Ovary (tissue), 9 donors: Measurements from ENCODE around the gene KLHL18. TPM values are rescaled to one million over a fixed set of nuclear protein-coding genes. Genes with fewer than 3 reads are reported as not detected.
"Not testable (repeated sequence)": the region's sequence is repeated elsewhere in the genome, so short reads cannot be mapped to it uniquely, and the experiment has no call there.

ENCODE experiments used
- DNase-seq, 5 donors: peaks; one replicate each; pipeline ENCODE4 v3.0.0-alpha.2; 2019 to 2020
- H3K27ac ChIP-seq, 2 donors: fragments of 200-600 bp; one replicate each; pipeline versions ENCODE4 v1.5.1 to v1.8.0; 2019 to 2022
- H3K27me3 ChIP-seq: fragments of 200-600 bp; one replicate; pipeline ENCODE4 v1.8.0; 2022
- H3K36me3 ChIP-seq: fragments of 200-600 bp; sonication (generic); one replicate; pipeline ENCODE4 v1.5.1; 2019
- H3K4me1 ChIP-seq: one replicate; pipeline ENCODE4 v1.8.1; 2013; ENCODE audit warnings: mild to moderate bottlenecking, moderate library complexity; ENCODE audit not compliant: insufficient read depth
- H3K4me3 ChIP-seq: fragments of 200-600 bp; sonication (generic); one replicate; pipeline ENCODE4 v1.5.1; 2017
- H3K9me3 ChIP-seq, 2 donors: fragments of 200-600 bp in 1 of 2; sonication (generic) in 1 of 2; one replicate each; pipeline versions ENCODE4 v1.5.1 to v1.8.1; 2013 to 2019; ENCODE audit warnings: mild to moderate bottlenecking in 1 of 2, moderate library complexity in 1 of 2
- CTCF ChIP-seq, 3 donors: fragments of 450-650 bp in 2 of 3; fragments of 200-600 bp in 1 of 3; IDR thresholded peaks; one replicate each; pipeline versions ENCODE4 v1.5.1 to v1.8.0; 2016 to 2022; ENCODE audit warnings: antibody characterized with exemption in 3 of 3, mild to moderate bottlenecking in 1 of 3
- EP300 ChIP-seq: sonication (generic); formaldehyde crosslinking; IDR thresholded peaks from one replicate; pipeline ENCODE4 v1.6.1; 2017; ENCODE audit warnings: antibody characterized with exemption
- POLR2A ChIP-seq: fragments of 450-650 bp; IDR thresholded peaks from one replicate; pipeline ENCODE4 v1.6.1; 2017; ENCODE audit warnings: antibody characterized with exemption, mild to moderate bottlenecking, moderate library complexity
- whole genome bisulfite sequencing, 3 donors: extraction: QIAGEN DNeasy Blood & Tissue Kit in 1 of 3; methylation state at CpG; one replicate each; pipeline versions ENCODE4 v1.1.5 to v1.1.7; 2013 to 2017; 5-methylcytosine and 5-hydroxymethylcytosine counted together
- intact Hi-C, 4 donors: fragments of 100-400 bp; cut with DNase I; formaldehyde crosslinking; loops; one replicate each; pipeline versions ENCODE4 v1.11.0 to v1.15.1; 2022 to 2023
- polyA plus RNA-seq, 2 donors: library from polyadenylated mRNA; stranded (reverse); fragments of 200-250 nt in 1 of 2; fragments of 350-450 nt in 1 of 2; fragmentation: Illumina TruSeq in 1 of 2; extraction: RNeasy Lipid Tissue Mini Kit (QIAGEN cat#74804) in 1 of 2; gene quantifications; one replicate each; pipeline ENCODE4 v1.2.3, GENCODE V29; 2013 to 2014
- total RNA-seq, 7 donors: library from RNA; depleted of rRNA in 2 of 7; stranded (reverse); fragments of >200 nt in 2 of 7; fragmentation: NEBNext Ultra II Directional in 3 of 7; extraction: Animal tissue kit (Norgen Biotek cat#: 25700) in 3 of 7; gene quantifications; one replicate each; pipeline versions ENCODE4 v1.1.0 to v1.2.4, GENCODE V29; 2016 to 2023
- donor health status: DM: no; HTN: no; CAD: no; lungs with moderate emphysema.
- donor health status: DM: no; HTN: no; CAD: no.
- donor health status: Bipolar disorder and iron deficiency.
- donor health status: DM: yes; HTN: yes; CAD: no.
- donor health status: DM: no; HTN: no; CAD: no.
- donor health status: DM: yes; HTN: yes; CAD: no.

The KLHL18 gene
- total and polyA plus RNA-seq, 9 donors: 6.2 to 23.7 (median 13.5) TPM

GRCh38 chr3:47366833-47367232 is 84.1 kb downstream of the KLHL18 start:
- no peak overlapping the region for H3K4me3 ChIP-seq
- no peak for DNase-seq
- no peaks in the 10 kb centered on the region for H3K4me1 ChIP-seq
- TF ChIP-seq EP300 (no peak), CTCF (IDR thresholded peaks at IDR 0.05) (no peak), POLR2A (no peak)
- intact Hi-C loops: no loop called here
- H3K27me3 ChIP-seq: no peaks in the 10 kb centered on the region
- 95 to 100% (median 98%) methylated on average over 2 of the region's 2 CpGs for WGBS, 3 donors
- no peaks in the 10 kb centered on the region for H3K36me3 ChIP-seq
- no peak overlapping the region for H3K27ac ChIP-seq
- H3K9me3 ChIP-seq: no peaks in the 10 kb centered on the region

GRCh38 chr3:47367631-47368030 is 84.9 kb downstream of the KLHL18 start:
- H3K4me1 ChIP-seq: no peaks in the 10 kb centered on the region
- WGBS, 3 donors: 94 to 96% (median 95%) methylated on average over 7 of the region's 7 CpGs
- H3K9me3 ChIP-seq: no peaks in the 10 kb centered on the region
- no peak overlapping the region for H3K4me3 ChIP-seq
- intact Hi-C loops: no loop called here
- no peak for TF ChIP-seq EP300
- no peak for TF ChIP-seq CTCF (IDR thresholded peaks at IDR 0.05)
- no peak for TF ChIP-seq POLR2A
- no peaks in the 10 kb centered on the region for H3K36me3 ChIP-seq
- DNase-seq: no peak
- H3K27ac ChIP-seq: no peak overlapping the region
- no peaks in the 10 kb centered on the region for H3K27me3 ChIP-seq

GRCh38 chr3:47370020-47370419 is 87.3 kb downstream of the KLHL18 start:
- H3K4me1 ChIP-seq, H3K27ac ChIP-seq, H3K9me3 ChIP-seq, H3K36me3 ChIP-seq, DNase-seq, H3K27me3 ChIP-seq, intact Hi-C loops, H3K4me3 ChIP-seq: not testable (repeated sequence)
- 78 to 88% (median 81%) methylated on average over 8 of the region's 8 CpGs for WGBS, 3 donors

GRCh38 chr3:47370887-47371697 is 88.3 kb downstream of the KLHL18 start:
- Histone ChIP-seq H3K36me3 (no peaks in the 10 kb centered on the region), H3K4me3 (no peak overlapping the region), H3K4me1 (no peaks in the 10 kb centered on the region), H3K9me3 (no peaks in the 10 kb centered on the region), H3K27me3 (no peaks in the 10 kb centered on the region), H3K27ac (no peak overlapping the region)
- intact Hi-C loops: no loop called here
- DNase-seq: no peak
- WGBS, 3 donors: 30 to 40% (median 32%) methylated on average over 12 to 13 of the region's 13 CpGs
- TF ChIP-seq EP300 (no peak), CTCF (IDR thresholded peaks at IDR 0.05) (no peak), POLR2A (no peak)

- no peaks in the 10 kb centered on the region for H3K36me3 ChIP-seq
- H3K4me3 ChIP-seq: no peak overlapping the region
- no peak overlapping the region for H3K27ac ChIP-seq
- H3K27me3 ChIP-seq: no peaks in the 10 kb centered on the region
- DNase-seq: no peak
- TF ChIP-seq EP300 (no peak), CTCF (IDR thresholded peaks at IDR 0.05) (no peak), POLR2A (no peak)
- intact Hi-C loops: no loop called here
- no peaks in the 10 kb centered on the region for H3K9me3 ChIP-seq
- H3K4me1 ChIP-seq: peaks cover 3% of the 10 kb centered on the region
Measured at GRCh38 chr3:47374587-47374986, 91.8 kb downstream of the KLHL18 start.
